ENCODE measurements around the gene PSMB11.

PSMB11 gene

GRCh38 chr14:23089498-23090253, 47.7 kb downstream of the PSMB11 start:
- TF ChIP-seq GATA3 (IDR thresholded peaks at IDR 0.05; ENCODE audit: low read depth, low read length) = no peak
- no peak for TF ChIP-seq GATA2 (IDR thresholded peaks at IDR 0.05; ENCODE audit: low read depth, low read length)

GRCh38 chr14:23090254-23090636, 48.2 kb downstream of the PSMB11 start:
- no peak for TF ChIP-seq GATA2 (IDR thresholded peaks at IDR 0.05; ENCODE audit: low read depth, low read length)
- TF ChIP-seq GATA3 (IDR thresholded peaks at IDR 0.05; ENCODE audit: low read depth, low read length) = no peak

- TF ChIP-seq GATA2 (IDR thresholded peaks at IDR 0.05; ENCODE audit: low read depth, low read length) = no peak
- no peak for TF ChIP-seq GATA3 (IDR thresholded peaks at IDR 0.05; ENCODE audit: low read depth, low read length)
Observed at GRCh38 chr14:23091294-23092225, 49.5 kb downstream of the PSMB11 start.

- TF ChIP-seq GATA3 (IDR thresholded peaks at IDR 0.05; ENCODE audit: low read depth, low read length) = no peak
- no peak for TF ChIP-seq GATA2 (IDR thresholded peaks at IDR 0.05; ENCODE audit: low read depth, low read length)
Observed at GRCh38 chr14:23093104-23093503, 51.1 kb downstream of the PSMB11 start.

GRCh38 chr14:23093526-23093925, 51.5 kb downstream of the PSMB11 start:
- TF ChIP-seq GATA2 (IDR thresholded peaks at IDR 0.05; ENCODE audit: low read depth, low read length) (no peak), GATA3 (IDR thresholded peaks at IDR 0.05; ENCODE audit: low read depth, low read length) (no peak)

All from SH-SY5Y (cell line).